Cardiac fibroblast (primary cell): ENCODE results near the gene OR51D1.
A peak's percentile ranks its signal among the peaks of the same experiment; 100 is the strongest.

Experiments used
- DNase-seq, 2 donors: peaks; one replicate each; pipeline versions ENCODE4 v3.0.0 to v3.0.0-alpha.2; 2010; ENCODE audit warnings: low read depth in 2 of 2
- H3K4me3 ChIP-seq, 2 donors: replicated peaks in 1 of 2; 1 replicate in 1 of 2; 2 replicates in 1 of 2; pipeline ENCODE4 v1.5.1; 2011; ENCODE audit warnings: low read depth in 2 of 2, low read length in 2 of 2, mild to moderate bottlenecking in 2 of 2, moderate library complexity in 1 of 2
- CTCF ChIP-seq: IDR thresholded peaks from one replicate; pipeline ENCODE4 v1.5.1; 2011; ENCODE audit warnings: low read depth, mild to moderate bottlenecking, low read length, inconsistent platforms

Gene OR51D1

GRCh38 chr11:4664183-4664582 is 26.9 kb downstream of the OR51D1 start:
- H3K4me3 ChIP-seq, result no peak overlapping the region
- no peak for DNase-seq
- no peak for TF ChIP-seq CTCF

- DNase-seq, result no peak
- TF ChIP-seq CTCF, result no peak
- H3K4me3 ChIP-seq, result no peak overlapping the region
These were observed 27.5 kb downstream of the OR51D1 start for GRCh38 chr11:4664786-4665185.

- no peak overlapping the region for H3K4me3 ChIP-seq
- no peak for TF ChIP-seq CTCF
- peak in 1 of 2 donors; percentile 30 for DNase-seq
These were observed 28.1 kb downstream of the OR51D1 start for GRCh38 chr11:4665424-4665823.

GRCh38 chr11:4671741-4672140 is 34.5 kb downstream of the OR51D1 start:
- no peak for TF ChIP-seq CTCF
- no peak overlapping the region for H3K4me3 ChIP-seq
- DNase-seq, result no peak

GRCh38 chr11:4672470-4672869 is 35.2 kb downstream of the OR51D1 start:
- DNase-seq, result peak; percentile 2 to 46
- no peak overlapping the region for H3K4me3 ChIP-seq
- no peak for TF ChIP-seq CTCF

GRCh38 chr11:4673781-4674180 is 36.5 kb downstream of the OR51D1 start:
- TF ChIP-seq CTCF, result no peak

GRCh38 chr11:4677948-4678347 is 40.7 kb downstream of the OR51D1 start:
- DNase-seq, result no peak
- H3K4me3 ChIP-seq, result no peak overlapping the region
- TF ChIP-seq CTCF, result no peak

More at GRCh38 chr11:4673781-4674180, 36.5 kb downstream of the OR51D1 start:
- H3K4me3 ChIP-seq, result no peak overlapping the region
- no peak for DNase-seq
